Ascending aorta (tissue), 2 donors: ENCODE results near the gene ZNF626. TPM values are rescaled to one million over a fixed set of nuclear protein-coding genes. Genes with fewer than 3 reads are reported as not detected.
A peak's percentile ranks its signal among the peaks of the same experiment; 100 is the strongest.
"Not testable (repeated sequence)": the region's sequence is repeated elsewhere in the genome, so short reads cannot be mapped to it uniquely, and the experiment has no call there.

Experiments used
- DNase-seq, 2 donors: peaks; one replicate each; pipeline ENCODE4 v3.0.0-alpha.2; 2019; ENCODE audit warnings: low spot score in 2 of 2
- H3K27ac ChIP-seq, 2 donors: fragments of 200-600 bp; sonication (generic); one replicate each; pipeline ENCODE4 v1.5.1; 2016 to 2017; ENCODE audit warnings: mild to moderate bottlenecking in 1 of 2
- H3K27me3 ChIP-seq: fragments of 200-600 bp; sonication (generic); one replicate; pipeline ENCODE4 v1.5.1; 2017
- H3K36me3 ChIP-seq, 2 donors: fragments of 200-600 bp; sonication (generic); one replicate each; pipeline ENCODE4 v1.5.1; 2016
- H3K4me1 ChIP-seq, 2 donors: fragments of 200-600 bp; sonication (generic); one replicate each; pipeline ENCODE4 v1.5.1; 2016 to 2017; ENCODE audit warnings: mild to moderate bottlenecking in 1 of 2
- H3K4me3 ChIP-seq, 2 donors: fragments of 200-600 bp; sonication (generic); one replicate each; pipeline ENCODE4 v1.5.1; 2016 to 2017; ENCODE audit warnings: mild to moderate bottlenecking in 1 of 2
- H3K9me3 ChIP-seq, 2 donors: fragments of 200-600 bp; sonication (generic); one replicate each; pipeline ENCODE4 v1.5.1; 2016
- intact Hi-C: fragments of 100-400 bp; cut with DNase I; formaldehyde crosslinking; loops from one replicate; pipeline ENCODE4 v1.15.1; 2023
- total RNA-seq: library from RNA; depleted of rRNA; stranded (reverse); fragments of >200 nt; gene quantifications from one replicate; pipeline ENCODE4 v1.1.0, GENCODE V29; 2016
- TF ChIP-seq, protein P1 (sequence below), 3 experiments: fragments of 200-600 bp in 2 of 3; fragments of 450-650 bp in 1 of 3; sonication (generic) in 2 of 3; IDR thresholded peaks; one replicate each; pipeline ENCODE4 v1.5.1; 2016 to 2019; ENCODE audit warnings: antibody characterized with exemption in 3 of 3, mild to moderate bottlenecking in 1 of 3, moderate library complexity in 1 of 3

The ZNF626 gene
- total RNA-seq, 1 donor from 2014 or later: 2.8 TPM

DNA sequence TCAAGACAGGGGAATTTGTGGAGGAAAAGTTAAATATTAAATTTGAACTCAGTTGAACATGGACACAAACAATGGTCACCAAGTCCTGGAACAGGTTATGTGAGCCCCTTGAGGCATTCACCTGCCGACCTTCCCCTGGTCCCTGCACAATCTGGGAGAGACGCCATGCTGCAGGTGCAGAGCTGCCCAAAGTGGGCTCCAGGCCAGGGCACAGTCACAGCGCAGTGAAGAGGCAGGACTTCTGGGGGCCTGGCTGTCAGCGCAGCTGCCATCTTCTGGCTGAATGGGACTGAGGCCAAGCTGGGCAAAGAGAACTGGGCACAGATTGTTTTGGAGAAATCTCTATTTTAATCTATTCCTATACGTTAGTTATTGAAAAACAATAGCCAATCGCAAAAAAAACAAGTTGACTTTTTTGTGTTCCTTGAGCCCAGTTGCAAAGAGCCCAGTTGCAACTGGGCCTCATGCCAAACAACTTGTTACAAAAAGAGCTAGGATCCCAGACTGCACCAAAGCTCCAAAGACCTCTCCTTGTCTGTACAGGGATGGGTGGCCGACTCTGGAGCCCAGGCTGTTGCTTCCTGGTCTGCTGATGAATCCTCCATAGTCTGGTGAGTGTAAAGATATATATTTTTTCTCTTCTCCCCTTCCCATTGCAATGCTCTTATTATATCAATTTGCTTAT lies 1.2 kb upstream of the ZNF626 start:
- H3K36me3 ChIP-seq: peaks cover 0 to 26% of the 10 kb centered on the region in 2 donors
- no peak for DNase-seq
- no peak overlapping the region for H3K4me3 ChIP-seq
- intact Hi-C loops: loop anchor here (5.0 to 10.0 kb wide), 5 partner anchors 115 to 842 kb away; partner anchors contain the start of genes ZNF429, ZNF430, ZNF66 and ZNF85
- peaks cover 0 to 25% of the 10 kb centered on the region in 2 donors for H3K9me3 ChIP-seq
- no peaks in the 10 kb centered on the region for H3K27me3 ChIP-seq
- H3K27ac ChIP-seq: no peak overlapping the region
- TF ChIP-seq, protein P1, sequence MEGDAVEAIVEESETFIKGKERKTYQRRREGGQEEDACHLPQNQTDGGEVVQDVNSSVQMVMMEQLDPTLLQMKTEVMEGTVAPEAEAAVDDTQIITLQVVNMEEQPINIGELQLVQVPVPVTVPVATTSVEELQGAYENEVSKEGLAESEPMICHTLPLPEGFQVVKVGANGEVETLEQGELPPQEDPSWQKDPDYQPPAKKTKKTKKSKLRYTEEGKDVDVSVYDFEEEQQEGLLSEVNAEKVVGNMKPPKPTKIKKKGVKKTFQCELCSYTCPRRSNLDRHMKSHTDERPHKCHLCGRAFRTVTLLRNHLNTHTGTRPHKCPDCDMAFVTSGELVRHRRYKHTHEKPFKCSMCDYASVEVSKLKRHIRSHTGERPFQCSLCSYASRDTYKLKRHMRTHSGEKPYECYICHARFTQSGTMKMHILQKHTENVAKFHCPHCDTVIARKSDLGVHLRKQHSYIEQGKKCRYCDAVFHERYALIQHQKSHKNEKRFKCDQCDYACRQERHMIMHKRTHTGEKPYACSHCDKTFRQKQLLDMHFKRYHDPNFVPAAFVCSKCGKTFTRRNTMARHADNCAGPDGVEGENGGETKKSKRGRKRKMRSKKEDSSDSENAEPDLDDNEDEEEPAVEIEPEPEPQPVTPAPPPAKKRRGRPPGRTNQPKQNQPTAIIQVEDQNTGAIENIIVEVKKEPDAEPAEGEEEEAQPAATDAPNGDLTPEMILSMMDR (IDR thresholded peaks at IDR 0.05): no peak
- H3K4me1 ChIP-seq: peaks cover 0 to 14% of the 10 kb centered on the region in 2 donors

DNA sequence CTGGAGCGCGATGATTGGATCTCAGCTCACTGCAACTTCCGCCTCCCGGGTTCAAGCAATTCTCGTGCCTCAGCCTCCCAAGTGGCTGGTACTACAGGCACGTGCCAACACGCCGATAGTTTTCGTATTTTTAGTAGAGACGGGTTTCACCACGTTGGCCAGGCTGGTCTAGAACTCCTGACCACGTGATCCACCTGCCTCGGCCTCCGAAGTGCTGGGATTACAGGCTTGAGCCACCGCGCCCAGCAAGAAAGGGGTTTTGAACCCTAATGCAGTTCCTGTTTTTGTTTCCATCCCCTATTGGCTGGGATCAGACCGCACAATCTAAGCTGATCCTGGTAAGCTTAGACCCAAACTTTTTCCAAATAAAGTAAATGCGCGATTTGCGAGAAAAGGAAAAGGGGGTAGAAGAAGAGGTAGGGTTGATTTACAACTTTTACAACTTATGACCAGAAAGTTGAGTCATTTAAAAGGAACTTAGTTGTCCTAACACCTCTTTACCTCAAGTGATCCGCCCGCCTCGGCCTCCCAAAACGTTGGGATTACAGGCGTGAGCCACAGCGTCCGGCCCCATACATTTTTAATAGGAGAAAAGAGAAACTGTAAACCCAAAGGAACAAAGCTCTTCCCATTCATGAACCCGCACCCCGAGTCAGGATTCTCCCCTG lies 764 bp downstream of the ZNF626 start:
- Histone ChIP-seq H3K4me3 (peak overlapping the region; percentile 65 to 81), H3K9me3 (peaks cover 6 to 44% of the 10 kb centered on the region in 2 donors), H3K27me3 (no peaks in the 10 kb centered on the region), H3K27ac (peak overlapping the region; percentile 72 to 82), H3K36me3 (peaks cover 11 to 39% of the 10 kb centered on the region in 2 donors), H3K4me1 (peaks cover 0 to 14% of the 10 kb centered on the region in 2 donors)
- TF ChIP-seq, protein P1 (IDR thresholded peaks at IDR 0.05): no peak
- intact Hi-C loops: loop anchor here (2.0 to 10.0 kb wide), 6 partner anchors 96 to 844 kb away; partner anchors contain the start of genes ZNF429, ZNF430, ZNF66 and ZNF737
- DNase-seq: no peak

- no peaks in the 10 kb centered on the region for H3K4me1 ChIP-seq
- H3K9me3 ChIP-seq: peaks cover 67 to 96% of the 10 kb centered on the region in 2 donors
- DNase-seq: no peak
- intact Hi-C loops: no loop called here
- TF ChIP-seq, protein P1 (IDR thresholded peaks at IDR 0.05): no peak
- no peak overlapping the region for H3K4me3 ChIP-seq
- no peak overlapping the region for H3K27ac ChIP-seq
- H3K36me3 ChIP-seq: peaks cover 61 to 97% of the 10 kb centered on the region in 2 donors
- H3K27me3 ChIP-seq: no peaks in the 10 kb centered on the region
Observed at GRCh38 chr19:20640545-20640944, 20.8 kb downstream of the ZNF626 start.

DNA sequence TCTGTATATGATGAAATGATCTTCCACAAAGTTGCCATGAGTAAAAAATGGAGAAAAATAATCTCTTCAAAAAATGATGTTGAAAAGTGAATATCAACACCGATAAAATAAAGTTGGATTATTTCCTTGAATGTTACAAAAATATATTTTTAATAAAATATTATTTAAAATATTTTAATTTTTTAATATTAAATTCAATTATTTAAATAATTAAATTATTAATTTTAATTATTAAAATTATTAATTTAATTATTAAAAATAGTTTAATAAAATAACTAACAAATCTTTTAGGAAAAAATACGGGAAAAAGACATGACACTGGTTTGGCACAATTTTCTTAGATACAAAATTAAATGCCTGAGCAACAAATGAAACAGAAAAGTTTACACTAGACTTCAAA lies 21.3 kb downstream of the ZNF626 start:
- no peaks in the 10 kb centered on the region for H3K27me3 ChIP-seq
- peaks cover 72 to 99% of the 10 kb centered on the region in 2 donors for H3K9me3 ChIP-seq
- TF ChIP-seq, protein P1 (IDR thresholded peaks at IDR 0.05): no peak
- H3K36me3 ChIP-seq: peaks cover 66 to 97% of the 10 kb centered on the region in 2 donors
- no peak overlapping the region for H3K4me3 ChIP-seq
- no peak for DNase-seq
- no peaks in the 10 kb centered on the region for H3K4me1 ChIP-seq
- H3K27ac ChIP-seq: no peak overlapping the region
- intact Hi-C loops: no loop called here

- H3K27me3 ChIP-seq, intact Hi-C loops, H3K36me3 ChIP-seq, H3K4me1 ChIP-seq, DNase-seq, H3K27ac ChIP-seq, H3K4me3 ChIP-seq: not testable (repeated sequence)
- H3K9me3 ChIP-seq: peaks cover 79 to 92% of the 10 kb centered on the region in 2 donors
Observed at GRCh38 chr19:20624560-20624959, 36.8 kb downstream of the ZNF626 start.

- no peaks in the 10 kb centered on the region for H3K36me3 ChIP-seq
- H3K4me1 ChIP-seq: peaks cover 0 to 4% of the 10 kb centered on the region in 2 donors
- no peaks in the 10 kb centered on the region for H3K27me3 ChIP-seq
- intact Hi-C loops: no loop called here
- no peak for DNase-seq
- H3K4me3 ChIP-seq: no peak overlapping the region
- TF ChIP-seq, protein P1 (IDR thresholded peaks at IDR 0.05): no peak
- peaks cover 9 to 32% of the 10 kb centered on the region in 2 donors for H3K9me3 ChIP-seq
- no peak overlapping the region for H3K27ac ChIP-seq
Observed at GRCh38 chr19:20616071-20616470, 45.3 kb downstream of the ZNF626 start.

GRCh38 chr19:20614971-20615370 lies 46.4 kb downstream of the ZNF626 start:
- intact Hi-C loops: not testable (repeated sequence)

More at GRCh38 chr19:20614971-20615370, 46.4 kb downstream of the ZNF626 start:
- not testable (repeated sequence) for DNase-seq, H3K36me3 ChIP-seq, H3K4me1 ChIP-seq, H3K27me3 ChIP-seq, H3K4me3 ChIP-seq, H3K27ac ChIP-seq
- peaks cover 0 to 21% of the 10 kb centered on the region in 2 donors for H3K9me3 ChIP-seq
